Esophagus squamous epithelium (tissue), 4 donors: ENCODE results near the gene BBS9.

Experiments used
- CTCF ChIP-seq, 6 experiments: fragments of 450-650 bp in 4 of 6; fragments of 200-600 bp in 2 of 6; sonication (generic) in 2 of 6; IDR thresholded peaks; one replicate each; pipeline ENCODE4 v1.5.1; 2016 to 2019; ENCODE audit warnings: antibody characterized with exemption in 6 of 6, mild to moderate bottlenecking in 4 of 6, moderate library complexity in 4 of 6
- POLR2A ChIP-seq, 4 donors: fragments of 450-650 bp; IDR thresholded peaks; one replicate each; pipeline ENCODE4 v1.6.1; 2017; ENCODE audit warnings: antibody characterized with exemption in 4 of 4, mild to moderate bottlenecking in 4 of 4, moderate library complexity in 3 of 4

- TF ChIP-seq CTCF (IDR thresholded peaks at IDR 0.05) (no peak), POLR2A (IDR thresholded peaks at IDR 0.05) (no peak)
These were observed 318.7 kb downstream of the BBS9 start for GRCh38 chr7:33448035-33448434.
